Astrocyte (in vitro differentiated cells and primary cell): ENCODE data around the gene RIN1. TPM values are rescaled to one million over a fixed set of nuclear protein-coding genes. Genes with fewer than 3 reads are reported as not detected.

Experiments
- DNase-seq: peaks from one replicate; pipeline ENCODE4 v3.0.0-alpha.2; 2010; ENCODE audit warnings: low read depth
- FAIRE-seq: peaks from 2 replicates; lab custom pipeline; 2011; peaks lifted over from hg19 to GRCh38; lab: Jason Lieb, UNC
- H2AFZ ChIP-seq: 2 replicates; pipeline ENCODE4 v1.6.0; 2012; ENCODE audit warnings: low read depth, low read length, inconsistent platforms
- H3K27ac ChIP-seq: 2 replicates; pipeline ENCODE4 v1.5.1; 2011; ENCODE audit warnings: low read depth, low read length, inconsistent platforms
- H3K27me3 ChIP-seq: 2 replicates; pipeline ENCODE4 v1.6.0; 2011; ENCODE audit warnings: low read length, inconsistent platforms; ENCODE audit not compliant: insufficient read depth
- H3K36me3 ChIP-seq: 2 replicates; pipeline ENCODE4 v1.5.1; 2011; ENCODE audit warnings: low read length, inconsistent platforms; ENCODE audit not compliant: insufficient read depth
- H3K4me1 ChIP-seq: 2 replicates; pipeline ENCODE4 v1.5.1; 2011; ENCODE audit warnings: low read length, inconsistent platforms; ENCODE audit not compliant: insufficient read depth
- H3K4me2 ChIP-seq: 2 replicates; pipeline ENCODE4 v1.6.0; 2012; ENCODE audit warnings: low read length, inconsistent platforms
- H3K4me3 ChIP-seq: 2 replicates; pipeline ENCODE4 v1.5.1; 2011; ENCODE audit warnings: low read depth, mild to moderate bottlenecking, low read length, inconsistent platforms; ENCODE audit not compliant: insufficient read depth
- H3K79me2 ChIP-seq: 2 replicates; pipeline ENCODE4 v1.6.0; 2012; ENCODE audit warnings: mild to moderate bottlenecking, low read length, inconsistent platforms; ENCODE audit not compliant: insufficient read depth
- H3K9ac ChIP-seq: 2 replicates; pipeline ENCODE4 v1.6.0; 2012; ENCODE audit warnings: mild to moderate bottlenecking, low read length, inconsistent platforms
- H3K9me3 ChIP-seq: 2 replicates; pipeline ENCODE4 v1.5.1; 2012; ENCODE audit warnings: low read depth, mild to moderate bottlenecking, low read length, inconsistent platforms; ENCODE audit not compliant: insufficient read depth
- H4K20me1 ChIP-seq: 2 replicates; pipeline ENCODE4 v1.6.0; 2012; ENCODE audit warnings: low read length, inconsistent platforms; ENCODE audit not compliant: insufficient read depth
- H3K27ac Mint-ChIP-seq: one replicate; pipeline ENCODE4 v1.8.0; 2021; ENCODE audit warnings: mild to moderate bottlenecking, mixed read lengths; ENCODE audit not compliant: unreplicated experiment
- H3K27me3 Mint-ChIP-seq: one replicate; pipeline ENCODE4 v1.8.0; 2021; ENCODE audit warnings: low read depth, mixed read lengths; ENCODE audit not compliant: unreplicated experiment
- H3K36me3 Mint-ChIP-seq: one replicate; pipeline ENCODE4 v1.8.0; 2021; ENCODE audit warnings: low read depth, mixed read lengths; ENCODE audit not compliant: unreplicated experiment
- H3K4me1 Mint-ChIP-seq: one replicate; pipeline ENCODE4 v1.8.0; 2021; ENCODE audit warnings: low read depth, mixed read lengths; ENCODE audit not compliant: unreplicated experiment
- H3K4me3 Mint-ChIP-seq: one replicate; pipeline ENCODE4 v1.8.0; 2021; ENCODE audit warnings: mild to moderate bottlenecking, moderate library complexity, mixed read lengths; ENCODE audit not compliant: unreplicated experiment
- H3K9me3 Mint-ChIP-seq: one replicate; pipeline ENCODE4 v1.8.0; 2021; ENCODE audit warnings: mild to moderate bottlenecking, mixed read lengths; ENCODE audit not compliant: unreplicated experiment
- EZH2 ChIP-seq: IDR thresholded peaks from 2 replicates; pipeline ENCODE4 v1.6.1; 2012; ENCODE audit warnings: mild to moderate bottlenecking, low read length, inconsistent platforms; ENCODE audit not compliant: insufficient read depth
- total RNA-seq: library from RNA; stranded (reverse); gene quantifications from 2 replicates; pipeline ENCODE4 v1.2.1, GENCODE V29; 2021
- TF ChIP-seq, protein P1 (sequence below): IDR thresholded peaks from 2 replicates; pipeline ENCODE4 v1.5.1; 2011; ENCODE audit warnings: low read depth, mild to moderate bottlenecking, inconsistent platforms, low read length, moderate library complexity; ENCODE audit not compliant: insufficient read depth

The RIN1 gene
- total RNA-seq, 1 donor from 2014 or later = 12.0 TPM

DNA sequence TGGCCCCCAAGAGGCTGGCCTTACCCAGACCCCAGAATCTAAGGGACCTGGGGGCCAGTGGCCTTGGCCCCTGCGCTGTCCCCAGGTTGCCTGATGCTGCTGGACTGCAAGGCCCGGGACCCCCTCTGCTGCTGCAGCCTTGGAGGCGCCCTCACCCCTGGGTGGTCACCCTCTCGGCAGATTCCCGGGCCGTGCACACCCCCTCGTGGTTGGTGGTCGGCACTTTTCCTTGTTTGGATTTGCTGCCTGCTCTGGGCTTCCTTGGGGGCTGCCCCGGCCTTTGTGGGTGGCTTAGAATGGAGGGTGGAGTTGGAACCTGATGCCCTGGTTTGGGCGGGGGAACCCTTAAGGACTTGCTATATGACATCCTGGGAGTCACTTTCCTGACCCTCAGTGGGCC lies 5.3 kb downstream of the RIN1 start:
- H3K9me3 ChIP-seq = no peaks in the 10 kb centered on the region
- no peak overlapping the region for H3K4me3 ChIP-seq
- peaks cover 3% of the 10 kb centered on the region for H3K36me3 ChIP-seq
- H3K4me1 ChIP-seq = peaks cover 47% of the 10 kb centered on the region
- no peak overlapping the region for H3K4me2 ChIP-seq
- Mint-ChIP-seq H3K4me3 (no peak overlapping the region), H3K9me3 (peaks cover 2% of the 10 kb centered on the region), H3K4me1 (peaks cover 23% of the 10 kb centered on the region), H3K36me3 (peaks cover 5% of the 10 kb centered on the region), H3K27ac (no peak overlapping the region), H3K27me3 (no peaks in the 10 kb centered on the region)
- TF ChIP-seq EZH2 = no peak
- TF ChIP-seq, protein P1, sequence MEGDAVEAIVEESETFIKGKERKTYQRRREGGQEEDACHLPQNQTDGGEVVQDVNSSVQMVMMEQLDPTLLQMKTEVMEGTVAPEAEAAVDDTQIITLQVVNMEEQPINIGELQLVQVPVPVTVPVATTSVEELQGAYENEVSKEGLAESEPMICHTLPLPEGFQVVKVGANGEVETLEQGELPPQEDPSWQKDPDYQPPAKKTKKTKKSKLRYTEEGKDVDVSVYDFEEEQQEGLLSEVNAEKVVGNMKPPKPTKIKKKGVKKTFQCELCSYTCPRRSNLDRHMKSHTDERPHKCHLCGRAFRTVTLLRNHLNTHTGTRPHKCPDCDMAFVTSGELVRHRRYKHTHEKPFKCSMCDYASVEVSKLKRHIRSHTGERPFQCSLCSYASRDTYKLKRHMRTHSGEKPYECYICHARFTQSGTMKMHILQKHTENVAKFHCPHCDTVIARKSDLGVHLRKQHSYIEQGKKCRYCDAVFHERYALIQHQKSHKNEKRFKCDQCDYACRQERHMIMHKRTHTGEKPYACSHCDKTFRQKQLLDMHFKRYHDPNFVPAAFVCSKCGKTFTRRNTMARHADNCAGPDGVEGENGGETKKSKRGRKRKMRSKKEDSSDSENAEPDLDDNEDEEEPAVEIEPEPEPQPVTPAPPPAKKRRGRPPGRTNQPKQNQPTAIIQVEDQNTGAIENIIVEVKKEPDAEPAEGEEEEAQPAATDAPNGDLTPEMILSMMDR = no peak
- H3K9ac ChIP-seq = no peak overlapping the region
- no peak for DNase-seq
- peaks cover 27% of the 10 kb centered on the region for H3K79me2 ChIP-seq
- H3K27ac ChIP-seq = no peak overlapping the region
- peaks cover 43% of the 10 kb centered on the region for H4K20me1 ChIP-seq
- no peak for FAIRE-seq
- H2AFZ ChIP-seq = no peak overlapping the region
- H3K27me3 ChIP-seq = no peaks in the 10 kb centered on the region

DNA sequence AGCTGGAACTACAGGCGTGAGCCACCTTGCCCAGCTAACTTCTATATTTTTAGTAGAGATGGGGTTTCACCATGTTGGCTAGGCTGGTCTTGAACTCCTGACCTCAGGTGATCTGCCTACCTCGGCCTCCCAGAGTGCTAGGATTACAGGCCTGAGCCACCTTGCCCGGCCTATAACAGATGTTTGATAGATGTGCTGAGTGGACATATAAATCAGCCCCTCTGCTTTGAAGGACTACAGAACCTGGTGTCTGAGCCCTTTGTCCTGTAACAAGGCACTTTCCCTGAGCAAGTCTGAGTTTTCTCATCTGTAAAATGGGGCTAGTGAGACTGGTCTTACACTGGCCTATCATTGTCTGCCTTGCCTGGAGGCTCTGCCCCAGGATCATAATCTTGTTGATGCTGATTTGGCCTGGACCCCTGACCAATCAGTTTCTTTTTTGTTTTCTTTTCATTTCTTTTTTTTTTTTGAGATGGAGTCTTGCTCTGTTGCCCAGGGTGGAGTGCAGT lies 7.0 kb downstream of the RIN1 start:
- no peak overlapping the region for H3K9ac ChIP-seq

More for the DNA sequence above, 7.0 kb downstream of the RIN1 start:
- H2AFZ ChIP-seq = no peak overlapping the region
- peaks cover 11% of the 10 kb centered on the region for H3K79me2 ChIP-seq
- H3K36me3 ChIP-seq = peaks cover 3% of the 10 kb centered on the region
- no peak overlapping the region for H3K27ac ChIP-seq
- H3K27me3 ChIP-seq = no peaks in the 10 kb centered on the region
- Mint-ChIP-seq H3K27ac (no peak overlapping the region), H3K36me3 (peaks cover 5% of the 10 kb centered on the region), H3K4me1 (peaks cover 32% of the 10 kb centered on the region), H3K4me3 (no peak overlapping the region), H3K9me3 (peaks cover 2% of the 10 kb centered on the region), H3K27me3 (no peaks in the 10 kb centered on the region)
- H3K4me1 ChIP-seq = peaks cover 49% of the 10 kb centered on the region
- H3K4me3 ChIP-seq = no peak overlapping the region
- H4K20me1 ChIP-seq = peaks cover 32% of the 10 kb centered on the region
- DNase-seq (no peak), FAIRE-seq (no peak)
- TF ChIP-seq EZH2 = no peak
- TF ChIP-seq, protein P1 = no peak
- H3K9me3 ChIP-seq = no peaks in the 10 kb centered on the region
- no peak overlapping the region for H3K4me2 ChIP-seq
